Neutrophil (primary cell): Measurements from ENCODE around the gene PLPPR1.

Source experiments
- H3K27ac ChIP-seq: fragments of 200-600 bp; sonication (generic); 2 replicates; pipeline ENCODE4 v1.5.1; 2016; ENCODE audit warnings: mild to moderate bottlenecking, moderate library complexity
- H3K27me3 ChIP-seq: fragments of 200-600 bp; sonication (generic); 2 replicates; pipeline ENCODE4 v1.6.0; 2016; ENCODE audit warnings: mild to moderate bottlenecking
- H3K36me3 ChIP-seq: fragments of 200-600 bp; sonication (generic); 2 replicates; pipeline ENCODE4 v1.5.1; 2017
- H3K4me1 ChIP-seq, 2 experiments: fragments of 200-600 bp in 1 of 2; sonication (generic) in 1 of 2; 1 replicate in 1 of 2; 2 replicates in 1 of 2; pipeline versions ENCODE4 v1.5.1 to v1.6.1; 2013 to 2016; ENCODE audit warnings: low read depth in 1 of 2, low read length in 1 of 2, mild to moderate bottlenecking in 1 of 2, moderate library complexity in 1 of 2; ENCODE audit not compliant: control insufficient read depth in 1 of 2, insufficient read depth in 1 of 2
- H3K4me3 ChIP-seq, 2 experiments: fragments of 200-600 bp in 1 of 2; sonication (generic) in 1 of 2; 1 replicate in 1 of 2; 2 replicates in 1 of 2; pipeline ENCODE4 v1.5.1; 2013 to 2016; ENCODE audit warnings: low read depth in 1 of 2, low read length in 1 of 2, mild to moderate bottlenecking in 1 of 2, moderate library complexity in 1 of 2
- H3K9me3 ChIP-seq: fragments of 200-600 bp; sonication (generic); 2 replicates; pipeline ENCODE4 v1.5.1; 2016
- TF ChIP-seq, protein P1 (sequence below): fragments of 200-600 bp; sonication (generic); IDR thresholded peaks from 2 replicates; pipeline ENCODE4 v1.5.1; 2016; ENCODE audit warnings: antibody characterized with exemption

The PLPPR1 gene

DNA sequence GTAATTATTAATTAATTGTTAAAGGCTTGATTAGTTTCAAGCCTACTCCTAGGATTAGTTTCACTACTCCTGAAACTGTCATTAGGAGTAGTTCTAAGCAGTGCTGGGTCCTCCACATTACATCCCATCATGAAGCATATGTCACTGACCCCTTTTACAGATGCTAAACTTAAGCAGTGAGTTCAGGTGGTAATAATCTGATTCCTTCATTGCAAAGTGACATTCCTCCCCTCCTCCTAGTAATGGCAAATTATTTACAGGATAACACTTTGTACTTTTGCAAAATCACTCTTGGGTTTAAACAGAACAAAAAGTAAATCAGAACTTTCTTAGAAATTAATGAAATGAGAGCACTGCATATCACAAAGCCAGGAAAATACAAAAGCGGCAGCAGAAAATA, 303.8 kb downstream of the PLPPR1 start:
- TF ChIP-seq, protein P1, sequence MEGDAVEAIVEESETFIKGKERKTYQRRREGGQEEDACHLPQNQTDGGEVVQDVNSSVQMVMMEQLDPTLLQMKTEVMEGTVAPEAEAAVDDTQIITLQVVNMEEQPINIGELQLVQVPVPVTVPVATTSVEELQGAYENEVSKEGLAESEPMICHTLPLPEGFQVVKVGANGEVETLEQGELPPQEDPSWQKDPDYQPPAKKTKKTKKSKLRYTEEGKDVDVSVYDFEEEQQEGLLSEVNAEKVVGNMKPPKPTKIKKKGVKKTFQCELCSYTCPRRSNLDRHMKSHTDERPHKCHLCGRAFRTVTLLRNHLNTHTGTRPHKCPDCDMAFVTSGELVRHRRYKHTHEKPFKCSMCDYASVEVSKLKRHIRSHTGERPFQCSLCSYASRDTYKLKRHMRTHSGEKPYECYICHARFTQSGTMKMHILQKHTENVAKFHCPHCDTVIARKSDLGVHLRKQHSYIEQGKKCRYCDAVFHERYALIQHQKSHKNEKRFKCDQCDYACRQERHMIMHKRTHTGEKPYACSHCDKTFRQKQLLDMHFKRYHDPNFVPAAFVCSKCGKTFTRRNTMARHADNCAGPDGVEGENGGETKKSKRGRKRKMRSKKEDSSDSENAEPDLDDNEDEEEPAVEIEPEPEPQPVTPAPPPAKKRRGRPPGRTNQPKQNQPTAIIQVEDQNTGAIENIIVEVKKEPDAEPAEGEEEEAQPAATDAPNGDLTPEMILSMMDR, result no peak
- Histone ChIP-seq H3K9me3 (no peaks in the 10 kb centered on the region), H3K4me1 (no peaks in the 10 kb centered on the region), H3K27me3 (no peaks in the 10 kb centered on the region), H3K36me3 (no peaks in the 10 kb centered on the region), H3K27ac (no peak overlapping the region), H3K4me3 (no peak overlapping the region)

DNA sequence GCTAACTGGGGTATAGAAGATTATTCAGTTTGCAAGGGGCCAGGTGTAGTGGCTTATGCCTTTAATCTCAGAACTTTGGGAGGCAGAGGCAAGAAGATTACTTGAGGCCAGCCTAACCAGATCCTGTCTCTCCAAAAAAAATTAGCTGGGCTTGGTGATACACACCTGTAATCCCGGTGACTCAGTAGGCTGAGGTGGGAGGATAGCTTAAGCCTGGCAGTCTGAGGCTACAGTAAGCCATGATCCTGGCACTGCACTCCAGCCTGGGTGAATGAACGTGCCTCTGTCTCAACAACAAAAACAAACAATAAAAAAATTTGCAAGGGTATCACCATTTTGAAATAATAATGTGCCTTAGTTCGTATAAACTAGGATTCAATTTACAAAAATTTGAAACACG, 305.0 kb downstream of the PLPPR1 start:
- H3K27ac ChIP-seq, result no peak overlapping the region
- H3K4me3 ChIP-seq, result no peak overlapping the region
- TF ChIP-seq, protein P1, result no peak
- H3K36me3 ChIP-seq, result no peaks in the 10 kb centered on the region
- no peaks in the 10 kb centered on the region for H3K4me1 ChIP-seq
- no peaks in the 10 kb centered on the region for H3K9me3 ChIP-seq
- H3K27me3 ChIP-seq, result no peaks in the 10 kb centered on the region

DNA sequence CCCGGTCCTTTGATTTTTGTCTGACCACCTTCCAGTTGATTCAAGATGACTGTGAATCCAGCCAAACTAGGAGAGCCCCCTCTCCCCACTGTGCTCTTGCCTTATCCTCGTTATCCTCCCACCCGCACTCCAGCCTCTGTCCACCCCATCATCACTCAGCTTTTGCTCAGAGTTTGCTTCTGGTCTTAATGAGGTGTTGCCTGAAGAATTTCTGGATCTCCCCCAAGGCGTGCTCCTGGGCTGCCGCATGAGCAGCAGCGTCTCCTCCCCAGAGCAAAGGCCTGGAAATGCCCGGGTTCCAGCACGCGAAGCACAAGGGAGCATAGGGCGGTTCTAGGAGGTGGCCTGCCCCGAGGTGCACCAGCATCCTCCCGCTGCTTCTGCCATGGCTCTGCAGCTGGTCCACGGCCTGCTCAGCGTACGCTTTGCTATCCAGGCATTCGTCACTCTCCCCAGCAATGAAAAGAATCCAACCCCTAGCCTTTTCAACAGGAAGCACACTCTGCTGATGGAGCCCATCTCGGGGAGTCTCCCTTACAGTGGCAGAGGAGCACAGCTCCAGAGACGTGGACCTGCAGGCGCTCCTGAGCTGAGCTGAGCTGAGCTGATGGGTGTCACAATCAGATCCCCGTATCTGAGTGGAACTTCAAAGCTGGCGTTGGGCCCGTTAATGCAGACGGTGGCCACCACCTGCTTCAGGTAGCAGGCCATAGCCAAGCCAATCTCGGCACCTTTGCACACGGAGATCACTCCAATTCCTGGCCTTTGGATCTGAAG, 305.6 kb downstream of the PLPPR1 start:
- no peak overlapping the region for H3K27ac ChIP-seq
- H3K9me3 ChIP-seq, result no peaks in the 10 kb centered on the region
- H3K4me1 ChIP-seq, result no peaks in the 10 kb centered on the region
- no peak overlapping the region for H3K4me3 ChIP-seq
- no peaks in the 10 kb centered on the region for H3K27me3 ChIP-seq
- TF ChIP-seq, protein P1, result no peak
- no peaks in the 10 kb centered on the region for H3K36me3 ChIP-seq

DNA sequence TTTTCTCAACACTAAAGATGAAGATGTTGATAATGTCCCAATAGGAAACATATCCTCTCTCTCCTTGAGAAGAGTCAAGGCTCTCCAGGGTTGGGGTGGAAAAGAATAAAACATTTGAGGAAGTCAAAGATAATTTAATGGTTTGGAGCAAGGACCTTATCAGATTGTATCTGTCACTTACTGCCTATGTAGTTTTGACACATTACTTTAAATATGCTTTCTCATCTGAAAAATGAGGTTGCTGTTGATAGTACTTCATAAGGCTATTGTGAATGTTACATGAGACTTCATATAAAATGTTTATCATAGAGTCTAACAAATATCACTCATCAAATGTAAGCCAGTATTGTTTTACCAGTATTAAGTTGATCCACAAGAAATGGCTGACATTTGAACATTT, 307.6 kb downstream of the PLPPR1 start:
- H3K9me3 ChIP-seq, result no peaks in the 10 kb centered on the region
- H3K4me1 ChIP-seq, result no peaks in the 10 kb centered on the region
- no peak overlapping the region for H3K4me3 ChIP-seq
- no peaks in the 10 kb centered on the region for H3K36me3 ChIP-seq
- H3K27ac ChIP-seq, result no peak overlapping the region
- TF ChIP-seq, protein P1, result no peak
- H3K27me3 ChIP-seq, result no peaks in the 10 kb centered on the region

DNA sequence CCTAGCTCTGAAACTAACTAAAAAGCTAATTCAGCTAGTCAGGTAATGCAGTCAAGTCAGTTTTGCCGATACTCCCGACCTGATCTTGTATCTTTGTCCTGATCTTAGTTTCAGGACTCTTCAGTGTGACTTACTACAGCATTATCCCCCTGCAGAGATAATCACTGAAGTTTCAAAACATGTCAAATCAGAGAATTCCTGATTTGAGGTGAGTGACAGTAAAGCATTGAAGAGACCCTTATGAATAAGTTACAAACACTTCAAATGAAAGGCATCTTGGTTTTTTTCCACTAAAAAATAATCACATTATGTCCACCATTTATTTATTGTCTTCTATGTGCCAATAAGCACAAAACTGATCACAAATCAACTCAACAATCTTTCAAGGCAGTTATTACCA, 308.7 kb downstream of the PLPPR1 start:
- Histone ChIP-seq H3K36me3 (no peaks in the 10 kb centered on the region), H3K4me1 (no peaks in the 10 kb centered on the region), H3K9me3 (no peaks in the 10 kb centered on the region), H3K4me3 (no peak overlapping the region), H3K27ac (no peak overlapping the region), H3K27me3 (no peaks in the 10 kb centered on the region)
- TF ChIP-seq, protein P1, result no peak
